Measurements from ENCODE around the gene PCARE.
A peak's percentile ranks its signal among the peaks of the same experiment; 100 is the strongest.
"Not testable (repeated sequence)": the region's sequence is repeated elsewhere in the genome, so short reads cannot be mapped to it uniquely, and the experiment has no call there.

Gene PCARE

GRCh38 chr2:29074411-29074810 is at the start of gene PCARE:
TSS of gene PCARE (minus strand) at chr2:29074523. CDS start at chr2:29074261, 262 bp downstream.
- DNase-seq (ENCODE audit: low spot score) = no peak

DNA sequence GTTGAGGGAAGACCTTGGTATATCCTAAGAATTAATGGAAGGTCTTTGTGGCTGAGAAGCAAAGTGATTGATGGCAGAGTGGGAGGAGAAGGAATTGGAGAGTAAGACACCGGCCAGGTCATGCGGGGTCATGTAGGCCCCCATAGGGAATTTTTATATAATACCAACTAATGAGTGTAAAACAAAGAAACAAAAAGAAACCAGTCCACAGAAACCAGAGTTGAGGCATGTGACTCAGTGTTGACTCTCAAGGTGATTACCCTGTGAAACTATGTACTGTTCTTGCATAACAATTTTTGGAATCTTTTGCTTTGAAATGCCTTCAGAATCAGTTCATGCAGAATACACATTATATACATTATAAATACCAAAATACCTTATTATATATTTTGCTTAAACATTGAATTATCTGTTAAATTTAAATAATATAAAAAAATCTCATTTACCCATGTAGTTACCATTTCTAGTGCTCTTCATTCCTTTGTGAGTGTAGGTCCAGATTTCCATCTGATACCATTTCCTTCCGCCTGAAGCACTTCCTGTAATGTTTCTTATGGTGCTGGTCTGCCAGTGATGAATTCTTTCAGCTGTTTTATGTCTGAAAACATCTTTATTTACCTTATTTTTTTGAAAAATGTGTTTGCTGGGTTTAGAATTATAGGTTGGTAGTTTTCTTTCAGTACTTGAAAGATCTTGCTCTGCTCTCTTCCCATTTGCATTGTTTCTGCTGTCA is 49.5 kb upstream of the PCARE start:
- DNase-seq (ENCODE audit: low spot score) = no peak

DNA sequence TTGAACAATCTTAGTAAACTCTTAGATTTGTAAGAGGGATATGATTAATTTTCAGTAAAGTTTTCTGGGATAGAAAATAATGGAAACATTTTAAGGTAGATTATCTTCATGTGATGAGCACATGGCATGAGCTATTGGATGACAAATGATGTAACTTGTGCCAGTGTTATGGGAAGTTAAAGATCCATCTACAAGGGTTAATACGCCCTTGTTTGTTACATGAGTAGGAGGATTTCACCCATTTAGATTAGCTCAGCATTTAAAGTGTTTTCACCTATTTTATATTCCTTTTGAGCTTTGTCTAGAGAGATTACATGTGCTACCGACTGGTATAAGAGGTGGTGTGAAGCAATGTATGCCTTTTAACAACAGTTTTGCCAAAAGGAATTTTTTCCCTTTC is 46.5 kb upstream of the PCARE start:
- DNase-seq (ENCODE audit: low spot score) = no peak

- peak; percentile 18 for DNase-seq (ENCODE audit: low spot score)
Observed at GRCh38 chr2:29119211-29119610, 44.9 kb upstream of the PCARE start.

DNA sequence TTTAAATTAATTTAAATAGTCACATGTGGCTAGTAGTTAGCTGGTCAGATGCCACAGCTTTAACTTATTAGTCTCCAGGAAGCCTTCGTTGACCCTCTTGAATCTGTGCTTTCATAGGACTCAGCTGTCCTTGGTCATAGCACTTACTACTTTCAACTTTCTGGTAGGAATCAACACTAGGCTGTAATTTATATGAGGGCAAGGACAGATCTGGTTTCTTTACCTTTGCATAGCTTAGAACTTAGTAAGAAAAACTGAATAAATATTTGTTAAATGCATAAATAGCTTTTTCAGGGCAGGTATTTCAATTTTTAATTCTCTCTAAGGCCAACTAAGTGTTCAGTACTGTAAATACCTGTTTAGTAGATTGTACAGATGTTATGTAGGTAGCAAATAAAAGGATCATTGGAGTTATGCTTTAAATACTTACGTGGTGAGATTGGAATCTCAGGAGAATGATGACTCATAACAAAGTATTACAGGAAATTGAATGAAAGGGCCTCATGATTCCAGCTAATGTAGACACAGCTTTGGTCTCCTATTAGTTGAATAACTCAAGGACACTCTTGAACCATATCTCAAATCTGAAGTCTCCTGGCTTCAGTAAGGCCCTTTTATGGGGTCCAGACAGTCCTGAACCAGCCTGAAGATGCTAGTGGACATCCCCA is 43.4 kb upstream of the PCARE start:
- DNase-seq (ENCODE audit: low spot score) = no peak

DNA sequence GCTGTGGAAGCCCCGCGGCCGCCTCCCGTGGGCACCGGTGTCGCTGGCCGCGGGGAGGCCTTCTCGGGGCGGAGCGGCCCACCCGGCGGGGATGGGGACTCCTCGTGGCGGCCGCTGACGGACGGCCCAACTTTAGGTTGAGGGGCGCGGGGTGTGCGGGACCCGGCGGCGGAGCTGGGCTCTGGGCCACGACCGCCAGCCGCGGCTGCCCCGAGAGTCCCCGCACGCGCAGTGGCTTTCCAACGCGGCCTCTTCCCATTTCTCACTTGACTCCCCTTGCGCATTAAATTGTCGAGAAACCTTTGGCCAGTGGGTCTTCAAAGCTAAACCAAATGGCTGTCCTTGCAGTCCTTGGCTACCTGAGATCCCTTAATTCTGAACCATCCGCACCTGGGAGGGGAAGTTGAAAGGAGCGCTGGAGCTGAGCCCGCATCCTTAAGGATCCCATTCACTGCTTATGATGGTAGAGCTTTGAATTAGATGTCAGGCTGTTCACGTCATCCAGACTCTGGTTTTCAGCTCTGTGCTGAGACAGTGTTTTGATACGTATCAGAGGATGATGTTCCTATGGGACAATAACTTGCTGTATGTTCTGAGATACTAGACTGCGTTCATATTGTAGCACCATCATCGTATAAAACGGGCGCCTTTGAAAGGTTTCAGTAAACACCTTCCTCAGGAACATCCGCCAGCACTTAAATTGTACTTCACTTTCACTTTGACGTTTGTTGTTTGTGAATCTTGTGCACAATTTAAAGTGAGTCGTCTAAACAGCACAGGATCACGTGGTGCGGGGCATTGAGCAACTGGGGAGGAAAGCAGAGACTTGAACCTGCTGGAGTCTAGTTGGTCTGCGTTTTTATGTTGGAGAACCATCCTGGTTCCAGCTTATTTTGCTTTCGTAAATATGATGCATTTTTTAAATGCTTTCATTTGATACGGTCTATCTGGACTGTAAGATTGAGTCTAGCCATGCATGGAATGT is 41.8 kb upstream of the PCARE start:
- DNase-seq (ENCODE audit: low spot score) = peak; percentile 75

- peak; percentile 66 for DNase-seq (ENCODE audit: low spot score)
Observed at GRCh38 chr2:29114946-29115609, 40.8 kb upstream of the PCARE start, which contains the start of gene CLIP4. TSS of gene CLIP4 (plus strand) at chr2:29115415. CDS start at chr2:29121389, 5,974 bp downstream.

GRCh38 chr2:29114586-29114945 is 40.2 kb upstream of the PCARE start:
- no peak for DNase-seq (ENCODE audit: low spot score)

GRCh38 chr2:29113891-29114321 is 39.6 kb upstream of the PCARE start:
- no peak for DNase-seq (ENCODE audit: low spot score)

GRCh38 chr2:29113027-29113686 is 38.8 kb upstream of the PCARE start:
- DNase-seq (ENCODE audit: low spot score) = no peak

GRCh38 chr2:29112379-29112778 is 38.1 kb upstream of the PCARE start:
- DNase-seq (ENCODE audit: low spot score) = no peak

DNA sequence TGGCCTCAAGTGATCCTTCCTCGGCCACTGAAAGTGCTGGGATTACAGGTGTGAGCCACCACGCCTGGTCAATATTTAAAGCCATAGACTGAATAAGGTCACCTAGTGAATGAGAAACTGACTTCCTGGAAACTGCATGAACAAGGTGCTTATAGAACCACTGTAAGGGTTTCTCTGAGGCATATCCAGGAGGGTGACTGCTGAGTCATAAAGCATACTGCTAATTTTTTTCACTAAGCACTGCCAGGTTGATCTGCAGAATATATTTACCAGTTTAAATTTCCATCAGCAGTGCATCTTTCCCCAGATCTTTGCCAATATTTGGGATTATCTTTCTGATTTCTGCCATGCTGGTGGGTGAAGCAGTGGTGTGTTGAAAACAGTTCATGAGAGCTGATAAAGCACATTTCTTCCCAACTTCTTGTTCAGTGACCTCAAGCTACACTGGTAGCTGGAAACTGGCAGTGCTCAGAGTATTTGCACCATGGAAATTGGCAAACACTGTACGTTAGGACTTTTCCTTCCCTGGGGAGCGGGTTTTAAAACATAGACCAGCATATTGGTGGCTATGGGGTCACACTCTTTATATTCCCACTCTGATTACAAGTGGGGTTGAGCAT is 36.7 kb upstream of the PCARE start:
- no peak for DNase-seq (ENCODE audit: low spot score)

DNA sequence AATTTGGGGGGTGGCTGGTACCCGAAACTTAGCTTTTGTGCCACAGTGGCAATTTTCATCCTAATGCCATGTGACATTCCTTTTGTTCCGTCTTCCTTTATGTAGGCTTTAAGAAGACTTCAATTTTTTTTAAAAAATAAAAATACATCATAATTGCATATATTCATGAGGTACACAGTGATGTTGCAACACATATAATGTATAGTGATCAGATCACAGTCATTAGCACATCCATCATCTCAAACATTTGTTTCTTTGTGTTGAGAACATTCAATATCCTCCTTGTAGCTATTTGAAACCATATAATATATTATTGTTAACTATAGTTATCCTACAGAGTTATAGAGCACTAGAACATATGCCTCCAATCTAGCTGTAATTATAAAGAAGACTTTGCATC is 34.9 kb upstream of the PCARE start:
- DNase-seq (ENCODE audit: low spot score) = no peak

- DNase-seq (ENCODE audit: low spot score) = no peak
Observed at GRCh38 chr2:29108225-29108624, 33.9 kb upstream of the PCARE start.

DNA sequence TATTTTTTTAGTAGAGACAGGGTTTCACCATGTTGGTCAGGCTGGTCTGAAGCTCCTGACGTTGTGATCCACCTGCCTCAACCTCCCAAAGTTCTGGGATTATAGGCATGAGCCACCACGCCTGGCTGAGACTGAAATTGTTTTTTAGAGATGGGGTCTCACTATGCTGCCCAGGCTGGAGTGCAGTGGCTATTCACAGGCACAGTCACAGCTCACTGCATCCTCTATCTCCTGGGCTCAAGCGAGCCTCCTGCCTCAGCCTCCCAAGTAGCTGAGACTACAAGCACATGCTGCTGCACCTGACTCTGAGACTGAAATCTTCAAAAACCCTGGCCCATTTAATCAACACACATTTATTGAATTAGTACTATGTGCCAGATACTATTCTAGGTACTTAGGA is 33.2 kb upstream of the PCARE start:
- DNase-seq (ENCODE audit: low spot score) = not testable (repeated sequence)

GRCh38 chr2:29106980-29107388 is 32.7 kb upstream of the PCARE start:
- no peak for DNase-seq (ENCODE audit: low spot score)

DNA sequence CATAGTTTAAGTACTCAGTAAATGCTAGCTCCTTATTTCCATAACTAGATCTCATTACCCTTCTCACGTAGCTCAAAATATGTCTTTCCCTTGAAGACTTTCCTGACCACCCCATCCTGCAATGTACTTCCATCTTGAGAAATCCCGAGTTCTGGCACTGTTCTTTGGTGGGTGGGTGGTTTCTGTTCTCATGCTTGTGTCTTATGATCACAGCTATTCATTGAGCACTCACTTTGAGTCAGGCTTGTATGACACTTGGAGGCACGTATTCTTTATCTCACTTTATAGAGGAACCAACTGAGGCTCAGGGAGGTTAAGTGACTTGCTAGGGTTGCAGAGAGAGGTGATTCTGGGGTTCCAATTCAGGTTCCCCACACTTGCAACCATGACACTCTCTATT is 31.9 kb upstream of the PCARE start:
- no peak for DNase-seq (ENCODE audit: low spot score)

DNA sequence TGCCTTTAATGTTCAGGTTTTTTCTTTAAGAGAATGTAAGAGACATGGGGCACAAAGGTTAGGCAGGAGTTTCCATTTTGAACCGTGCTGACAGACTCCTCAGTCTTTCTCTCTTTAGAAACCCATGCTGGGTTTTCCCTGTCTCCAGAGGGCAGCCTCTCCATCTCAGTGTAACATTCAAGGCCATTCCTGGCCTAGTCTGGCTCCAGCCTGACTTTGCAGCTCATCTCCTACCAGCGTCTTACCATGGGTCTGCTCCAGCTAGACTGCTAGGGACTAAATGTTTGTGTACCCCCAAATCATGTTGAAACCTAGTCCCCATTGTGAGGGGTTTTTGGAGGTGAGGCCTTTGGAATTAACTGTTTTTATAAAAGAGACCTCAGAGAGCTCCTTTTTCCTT is 31.1 kb upstream of the PCARE start:
- no peak for DNase-seq (ENCODE audit: low spot score)

- DNase-seq (ENCODE audit: low spot score) = no peak
Observed at GRCh38 chr2:29104688-29105087, 30.4 kb upstream of the PCARE start.

- DNase-seq (ENCODE audit: low spot score) = no peak
Observed at GRCh38 chr2:29100564-29100963, 26.2 kb upstream of the PCARE start.

- no peak for DNase-seq (ENCODE audit: low spot score)
Observed at GRCh38 chr2:29097569-29097968, 23.2 kb upstream of the PCARE start.

All from CD4-positive, alpha-beta T cell treated with Interleukin-15 for 4 hours (primary cell).